DMS153 treated with DMSO at 0.1 percent for 48 hours (cell line): ENCODE results near the gene DQX1.

Source experiments
- DNase-seq: peaks from one replicate; lab custom pipeline; 2025; ENCODE audit not compliant: unreplicated experiment; lab: John Stamatoyannopoulos, UW

The DQX1 gene

GRCh38 chr2:74512744-74513604, 13.1 kb downstream of the DQX1 start:
- no peak for DNase-seq

- DNase-seq, result no peak
Measured at GRCh38 chr2:74511104-74511989, 14.7 kb downstream of the DQX1 start.

- no peak for DNase-seq
Measured at GRCh38 chr2:74510272-74510671, 15.8 kb downstream of the DQX1 start.

DNA sequence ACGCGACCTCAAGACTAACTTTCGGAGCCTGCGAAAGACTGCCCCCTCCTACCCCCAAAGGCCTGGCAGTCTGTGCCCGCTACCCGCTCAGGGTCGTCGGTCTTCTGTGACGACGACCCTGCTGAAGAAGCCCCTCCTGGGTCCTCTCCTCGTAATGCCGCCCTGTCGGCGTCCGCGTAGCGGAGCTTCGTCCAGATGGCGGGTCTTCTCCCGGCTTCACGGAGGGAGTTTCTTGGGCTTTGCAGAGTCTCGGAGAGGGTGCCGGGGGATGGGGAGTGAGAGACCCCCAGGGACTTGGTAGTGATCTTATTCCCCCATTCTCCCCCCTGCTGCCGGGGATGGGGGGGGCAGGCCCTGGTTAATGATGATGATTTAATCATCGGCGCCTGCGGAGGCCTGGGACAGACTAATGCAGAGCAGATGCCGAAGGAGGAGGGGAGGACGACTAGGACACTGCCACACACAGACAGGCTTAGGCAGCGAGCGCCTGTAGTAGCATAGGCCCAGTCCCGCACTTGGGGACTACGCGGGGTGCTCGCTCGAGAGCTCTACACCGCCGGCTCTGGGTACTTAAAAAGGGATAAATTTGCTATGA, 18.0 kb downstream of the DQX1 start:
- no peak for DNase-seq

- peak; percentile 94 for DNase-seq
Measured at GRCh38 chr2:74507145-74507925, 18.7 kb downstream of the DQX1 start, which contains the start of gene PCGF1. PCGF1 (minus strand) TSS chr2:74507695; CDS start chr2:74507668, 27 bp downstream.

DNA sequence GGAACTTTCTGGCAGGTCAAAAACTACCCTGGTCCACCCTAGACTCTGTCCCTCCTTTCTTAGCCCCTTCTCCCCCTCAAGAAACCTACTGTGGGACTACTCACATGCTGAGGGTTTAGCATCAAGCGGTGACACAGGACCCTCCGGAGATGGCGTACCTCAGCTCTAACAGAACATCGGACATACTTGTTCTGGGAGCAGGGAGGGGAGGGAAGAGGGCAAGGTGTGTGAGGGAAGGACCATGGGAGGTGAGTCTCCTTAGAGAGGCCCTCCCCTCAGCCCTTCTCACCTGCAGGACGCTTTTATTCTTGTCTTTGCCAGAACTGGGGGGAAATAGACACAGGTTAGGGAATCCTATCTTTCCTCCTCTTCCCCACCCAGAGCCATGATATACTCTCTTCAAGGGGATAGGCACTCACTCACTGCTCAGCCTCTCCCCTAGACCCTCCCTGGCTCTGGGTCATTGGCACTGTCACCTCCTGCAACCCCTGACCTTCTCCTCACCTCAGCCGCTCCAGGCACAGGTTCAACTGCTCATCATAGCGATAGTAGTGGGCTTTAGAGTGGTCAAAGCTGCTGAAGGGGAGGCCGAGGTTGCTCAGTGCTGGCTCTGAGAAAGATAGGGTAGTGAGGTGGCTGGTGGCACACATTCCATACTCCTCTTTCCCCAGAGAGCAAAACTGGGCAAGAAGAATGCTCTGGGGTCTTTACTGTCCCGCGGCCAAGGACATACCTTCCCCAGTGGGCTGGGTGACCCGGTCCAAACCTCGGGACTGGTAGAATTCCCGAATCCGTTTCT, 20.4 kb downstream of the DQX1 start:
- DNase-seq, result no peak

- DNase-seq, result no peak
Measured at GRCh38 chr2:74504591-74504990, 21.4 kb downstream of the DQX1 start.

DNA sequence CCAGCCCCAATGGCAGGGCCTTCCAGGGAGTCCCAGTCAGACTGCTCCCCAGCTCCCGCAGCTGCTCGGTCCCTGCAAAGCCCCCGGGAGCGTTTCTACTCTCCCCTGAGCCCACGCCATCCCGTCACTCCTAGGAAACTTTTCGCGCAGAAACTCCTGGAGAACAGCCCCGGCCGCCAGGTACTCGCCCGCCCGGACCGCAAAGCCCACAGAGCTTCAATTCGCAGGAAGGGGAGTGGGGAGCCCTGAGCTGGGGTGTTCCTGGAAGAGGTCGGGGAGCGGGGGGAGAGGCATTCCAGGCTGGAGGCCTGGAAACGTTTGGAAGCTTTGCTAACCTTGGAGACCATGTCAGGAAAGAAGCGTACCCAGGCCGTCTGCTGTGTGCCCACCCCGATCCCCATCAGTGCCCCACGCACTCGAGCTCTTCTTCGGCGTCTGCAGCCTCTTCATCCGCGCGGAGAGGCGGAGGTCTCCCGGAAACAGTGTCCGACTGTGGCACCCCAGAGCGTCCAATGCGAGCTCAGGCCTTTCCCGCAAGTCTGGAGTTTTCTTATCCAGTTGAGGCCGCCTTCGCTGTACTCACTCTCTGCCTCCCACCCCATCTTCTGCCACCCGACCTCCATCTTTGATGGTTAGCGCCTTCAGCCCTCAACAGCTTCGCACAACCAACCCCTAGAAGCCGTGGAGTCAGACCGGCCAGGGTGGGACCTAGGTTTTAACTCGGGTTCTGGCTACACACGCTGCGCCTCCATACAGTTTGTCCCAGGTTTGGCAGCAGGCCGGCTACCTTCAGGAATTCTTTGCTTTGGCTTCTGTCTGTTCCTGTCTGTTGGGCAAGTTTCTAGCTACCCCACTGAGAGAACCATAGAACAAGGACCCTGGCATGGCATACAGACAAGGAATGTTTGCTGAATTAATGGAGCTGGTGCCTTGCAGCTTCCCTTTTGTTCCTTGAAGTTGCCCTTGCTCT, 22.2 kb downstream of the DQX1 start:
- no peak for DNase-seq

- no peak for DNase-seq
Measured at GRCh38 chr2:74502720-74503505, 23.1 kb downstream of the DQX1 start.

- DNase-seq, result no peak
Measured at GRCh38 chr2:74502147-74502719, 23.8 kb downstream of the DQX1 start.

GRCh38 chr2:74501335-74502071, 24.5 kb downstream of the DQX1 start:
- no peak for DNase-seq

GRCh38 chr2:74500578-74500946, 25.5 kb downstream of the DQX1 start:
- DNase-seq, result no peak

GRCh38 chr2:74499940-74500577, 26.0 kb downstream of the DQX1 start:
- DNase-seq, result no peak

DNA sequence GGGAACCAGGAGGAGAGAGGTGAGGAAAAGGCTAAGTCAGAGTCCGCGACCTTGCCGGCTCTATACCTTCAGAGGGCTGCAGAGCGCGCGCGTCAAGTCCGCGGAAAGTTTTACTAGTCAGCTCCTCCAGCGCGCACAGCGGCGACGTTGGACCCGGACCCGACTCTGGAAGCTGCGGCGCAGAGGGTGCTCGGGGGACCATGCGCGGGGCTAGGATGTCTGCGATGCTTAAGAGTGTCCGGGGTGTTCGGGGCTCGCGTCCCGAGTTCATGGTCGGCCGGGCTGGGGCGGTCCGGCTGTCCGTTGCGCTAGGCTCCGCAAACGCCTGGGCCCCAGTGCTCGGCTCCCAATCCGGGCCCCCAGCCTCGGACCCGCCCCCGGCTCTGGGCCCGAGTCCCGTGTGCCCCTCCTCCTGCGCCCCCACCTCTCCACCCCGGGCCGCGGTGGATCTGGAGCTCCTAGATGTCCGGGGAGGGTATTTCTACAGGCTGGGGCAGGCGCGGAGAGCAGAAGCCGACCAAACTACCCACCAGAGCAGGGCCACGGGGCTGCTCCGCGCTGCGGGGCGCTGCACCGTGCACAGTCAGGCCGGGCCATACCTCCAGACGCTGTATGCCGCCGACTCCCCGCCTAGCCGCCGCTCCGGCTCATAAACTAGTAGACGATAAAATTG, 26.6 kb downstream of the DQX1 start, which contains the start of gene LBX2:
Gene LBX2, minus strand, starts transcription at position 337 of the 673 bp plus-strand sequence. Its CDS starts 66 bp downstream, at position 271.
- no peak for DNase-seq

DNA sequence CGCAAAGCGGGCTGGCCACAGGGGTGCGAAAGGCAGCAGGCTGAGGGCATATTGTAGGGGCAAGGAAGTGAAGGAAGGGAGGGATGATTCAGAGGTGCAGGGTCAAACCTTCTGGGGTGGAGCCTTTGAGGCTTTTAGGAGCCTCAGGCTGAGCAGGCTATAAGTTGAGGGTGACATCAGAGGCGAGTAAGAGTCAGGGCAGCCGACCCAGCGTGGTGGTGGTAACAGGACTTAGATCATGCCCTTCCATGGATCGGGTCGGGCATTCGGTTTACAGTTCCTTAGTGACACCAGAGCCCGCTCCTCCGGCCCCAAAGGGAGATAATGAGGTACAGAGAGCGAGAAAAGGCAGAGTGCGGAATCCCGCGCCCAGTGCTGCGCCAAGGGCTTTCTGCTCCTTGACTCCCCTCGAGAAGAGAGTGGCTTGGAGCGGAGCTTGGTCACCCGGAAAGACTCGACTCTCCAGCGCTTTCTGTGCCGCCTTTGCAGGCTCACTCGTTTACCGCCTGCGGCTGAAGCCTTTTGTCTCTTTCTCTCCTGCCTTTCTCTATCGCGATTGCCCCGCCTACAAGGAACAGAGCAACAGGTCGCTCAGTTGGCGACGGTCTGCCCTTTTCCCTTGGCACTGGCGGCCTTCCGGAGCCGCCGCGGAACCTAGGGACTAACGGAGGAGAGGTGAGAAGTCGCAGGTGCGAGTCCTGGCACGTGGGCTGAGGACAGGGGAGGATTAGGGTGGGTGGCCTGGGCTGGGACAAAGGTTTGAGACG, 27.3 kb downstream of the DQX1 start:
- no peak for DNase-seq
